ENCODE data around the gene AKNA.

Gene AKNA

DNA sequence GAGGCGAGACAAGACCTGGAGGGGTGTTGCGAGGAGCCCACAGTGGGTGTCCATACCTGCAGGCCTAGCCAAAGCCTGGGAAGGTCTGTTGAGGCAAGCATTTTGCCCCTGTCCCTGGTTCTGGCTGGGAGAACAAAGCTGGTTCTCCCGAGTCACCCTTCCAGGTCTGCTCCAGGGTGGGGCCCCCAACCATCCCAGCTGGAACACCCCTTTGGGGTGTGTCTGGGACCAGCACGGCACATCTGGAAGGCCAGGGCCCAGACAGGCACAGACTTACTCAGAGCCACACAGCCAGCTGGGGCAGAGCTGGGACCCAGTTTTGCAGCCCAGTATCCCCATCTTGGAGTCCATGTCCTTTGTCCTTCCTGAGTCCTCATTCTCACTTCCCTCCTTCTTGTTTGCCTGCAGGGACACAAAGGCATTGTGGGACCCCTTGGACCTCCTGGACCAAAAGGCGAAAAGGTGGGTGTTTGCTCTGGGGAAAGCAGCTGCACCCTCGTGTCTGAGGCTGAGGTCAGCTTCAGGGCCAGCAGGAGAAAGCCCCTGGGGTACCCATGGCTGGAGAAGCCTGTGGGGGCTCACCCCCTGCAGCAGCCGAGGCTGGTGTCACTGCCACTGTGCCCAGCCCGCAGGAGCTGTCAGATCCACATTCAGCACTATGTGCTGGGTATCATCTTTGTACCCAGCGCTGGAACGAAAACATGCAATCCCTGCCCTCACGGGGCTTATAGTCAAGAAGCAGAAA lies 103.3 kb downstream of the AKNA start:
- no peak for DNase-seq

Data from suppressor macrophage (primary cell).